Stimulated activated CD4-positive, alpha-beta T cell treated with anti-CD3 and anti-CD28 coated beads, Interleukin-4, amount 100 ng/mL, for 1 hour (primary cell): ENCODE data around the gene PLA2G4E.

ENCODE experiments used
- DNase-seq: peaks from one replicate; pipeline ENCODE4 v3.0.0-alpha.2; 2020

PLA2G4E gene

DNA sequence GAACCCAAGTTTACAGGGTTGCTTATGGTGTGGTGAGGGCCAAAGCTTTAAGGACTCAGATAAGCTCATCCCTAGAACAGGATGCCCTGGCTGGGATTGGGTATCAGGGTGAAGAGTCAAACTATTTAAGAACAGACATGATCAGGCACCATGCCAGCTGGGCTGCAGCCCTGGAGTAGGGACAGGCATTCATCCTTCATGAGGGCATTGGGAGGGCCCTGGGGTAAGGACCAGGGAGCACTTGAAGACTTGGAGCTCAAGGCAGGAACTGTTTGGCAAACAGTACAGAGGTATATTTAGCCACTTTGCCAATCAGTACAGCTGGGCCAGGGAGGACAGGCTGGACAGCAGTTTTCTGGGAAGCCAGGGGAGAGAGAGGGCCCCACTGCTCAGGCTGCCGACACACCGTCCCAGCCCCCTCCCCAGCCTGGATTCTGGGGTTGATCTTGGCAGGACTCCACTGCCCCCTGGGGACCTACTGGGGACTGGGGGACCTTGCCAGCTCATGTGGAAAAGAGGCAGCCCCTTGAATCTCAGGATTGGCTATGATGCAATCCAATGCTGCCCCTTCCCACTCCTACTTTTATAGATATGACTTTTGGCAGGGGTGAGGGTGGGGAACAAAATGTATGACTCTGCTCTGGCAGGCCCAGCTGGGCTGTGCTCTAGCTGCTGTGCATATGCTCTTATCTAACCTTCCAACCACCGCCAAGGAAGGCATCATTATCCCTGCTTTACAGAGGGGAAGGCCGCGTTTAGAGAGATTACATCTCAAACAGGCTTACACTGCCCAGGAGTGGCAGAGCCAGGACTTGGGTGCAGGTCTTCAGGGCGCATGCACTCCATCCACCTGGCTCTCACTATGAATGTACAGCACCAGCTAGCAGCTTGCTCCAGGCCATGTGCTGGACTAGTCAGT lies 2.3 kb downstream of the PLA2G4E start:
- DNase-seq, result no peak

DNA sequence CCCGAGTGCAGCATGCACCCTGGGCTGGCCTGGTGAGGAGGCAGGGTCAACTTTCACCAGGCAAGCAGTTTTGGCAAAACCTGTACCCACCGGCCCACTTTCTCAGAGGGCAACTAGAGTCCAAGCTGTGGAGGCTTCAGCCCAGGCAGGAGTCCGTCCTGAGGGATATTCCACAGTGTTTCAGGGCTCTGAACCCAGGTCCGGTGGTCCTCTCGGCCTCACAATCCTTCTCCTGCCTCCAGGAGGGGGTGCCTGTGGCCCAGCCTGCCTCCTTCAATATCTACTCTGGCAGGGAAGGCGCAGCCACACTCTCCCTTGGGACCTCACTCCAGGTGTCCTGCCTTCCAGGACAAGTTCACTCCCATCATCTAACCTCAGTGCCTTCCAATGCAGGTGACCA lies 3.9 kb downstream of the PLA2G4E start:
- DNase-seq, result no peak

DNA sequence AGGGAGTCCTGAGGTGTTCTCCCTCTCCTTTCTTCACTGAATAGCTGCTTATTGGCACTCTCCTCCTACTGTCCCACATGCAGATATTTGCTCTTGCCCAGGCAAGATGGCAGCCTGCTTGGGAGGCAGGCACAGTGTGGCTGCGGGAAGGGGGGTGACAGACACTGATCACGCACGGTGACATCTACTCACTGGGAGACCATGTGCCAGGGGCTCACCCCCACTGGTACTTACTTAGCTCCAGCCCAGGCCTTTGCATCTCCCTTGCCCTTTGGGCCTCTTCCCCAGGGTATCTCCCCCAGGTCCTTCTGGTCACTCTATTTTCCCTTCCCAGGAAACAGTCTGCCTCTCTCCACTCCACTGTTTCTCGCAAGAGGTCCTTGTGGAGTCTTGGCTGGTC lies 6.4 kb downstream of the PLA2G4E start:
- no peak for DNase-seq

DNA sequence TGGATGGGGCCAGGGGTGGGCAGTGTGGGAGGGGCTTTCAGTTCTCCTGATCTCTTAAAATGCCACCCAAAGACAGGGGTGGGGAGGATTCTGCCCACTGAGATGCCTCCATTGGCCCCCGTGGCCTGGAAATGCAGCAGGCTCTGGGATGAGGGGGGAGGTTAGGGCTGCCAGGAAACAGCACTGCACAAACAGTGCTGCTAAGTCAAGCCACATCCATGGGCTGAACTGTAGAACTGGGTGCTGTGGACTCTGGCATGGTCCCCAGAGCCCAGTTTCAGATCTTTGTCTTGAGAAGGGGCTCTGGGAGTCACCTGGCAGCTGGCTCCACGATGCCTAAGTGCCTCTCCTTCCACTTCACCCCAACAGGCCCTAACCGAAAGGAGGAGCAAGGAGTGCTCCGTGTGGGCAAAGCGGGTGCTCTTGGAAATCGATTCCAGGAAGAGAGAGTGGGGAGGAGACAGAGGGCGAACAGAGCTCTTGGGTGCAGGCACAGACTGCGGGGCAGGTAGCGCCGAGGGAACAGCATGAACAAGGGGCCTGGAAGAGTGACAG lies 7.8 kb downstream of the PLA2G4E start:
- no peak for DNase-seq

DNA sequence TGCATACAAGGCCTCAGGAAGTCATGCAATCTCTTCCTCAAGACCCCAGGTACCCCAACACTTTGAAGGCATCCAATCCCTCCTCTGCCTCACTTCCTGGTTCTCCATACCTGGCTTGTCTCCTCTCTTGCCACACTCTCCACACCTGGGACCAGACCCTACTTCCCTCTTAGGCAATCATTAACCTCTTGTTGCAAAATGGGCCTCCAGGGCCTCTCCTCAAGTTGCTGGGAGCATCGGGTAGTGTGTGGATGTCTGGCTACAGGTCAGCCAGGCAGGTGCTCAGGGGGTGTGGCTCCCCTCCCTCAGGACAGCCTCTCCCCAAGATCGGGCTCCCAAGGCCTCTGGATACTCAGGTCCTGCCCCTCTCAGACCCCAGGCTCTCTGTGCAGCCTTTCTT lies 8.6 kb downstream of the PLA2G4E start:
- no peak for DNase-seq

DNA sequence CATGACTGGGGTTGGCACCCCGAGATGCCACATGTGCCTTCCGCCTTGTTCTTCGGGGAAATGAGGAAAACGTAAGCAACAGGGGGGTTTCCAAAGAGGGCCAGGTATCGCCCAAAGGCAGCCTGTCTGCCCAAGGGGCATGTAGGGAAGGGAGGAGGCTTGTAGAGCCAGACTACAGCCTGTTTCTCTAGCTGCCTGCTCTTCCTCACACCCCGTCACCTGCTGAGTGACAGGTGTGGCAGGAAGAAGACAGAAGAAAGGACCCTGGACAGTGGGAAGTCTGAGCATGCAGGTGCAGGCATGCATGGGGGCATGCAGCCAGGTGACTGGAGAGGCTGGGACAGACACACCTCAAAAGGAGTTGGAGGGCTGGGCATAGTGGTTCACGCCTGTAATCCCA lies 9.8 kb downstream of the PLA2G4E start:
- DNase-seq, result no peak

DNA sequence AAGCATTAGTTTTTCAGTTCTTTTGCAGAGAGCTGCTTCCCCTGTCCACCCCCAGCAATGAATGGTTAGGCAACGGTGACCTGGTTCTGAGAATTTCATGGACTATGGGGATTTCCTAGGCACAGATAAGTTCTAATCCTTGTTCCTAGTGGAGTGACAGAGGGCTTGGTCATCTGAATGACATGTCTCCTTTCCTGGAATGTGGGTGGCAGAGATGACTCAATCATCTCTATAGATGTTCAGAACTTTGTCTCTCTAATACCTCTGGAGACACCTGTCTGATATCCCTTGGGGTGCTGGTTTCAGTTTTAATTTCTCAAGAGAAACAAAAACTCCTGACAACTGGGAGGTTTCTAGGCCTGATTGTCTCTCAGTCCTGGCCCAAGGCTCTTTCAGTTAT lies 10.4 kb downstream of the PLA2G4E start:
- DNase-seq, result no peak

DNA sequence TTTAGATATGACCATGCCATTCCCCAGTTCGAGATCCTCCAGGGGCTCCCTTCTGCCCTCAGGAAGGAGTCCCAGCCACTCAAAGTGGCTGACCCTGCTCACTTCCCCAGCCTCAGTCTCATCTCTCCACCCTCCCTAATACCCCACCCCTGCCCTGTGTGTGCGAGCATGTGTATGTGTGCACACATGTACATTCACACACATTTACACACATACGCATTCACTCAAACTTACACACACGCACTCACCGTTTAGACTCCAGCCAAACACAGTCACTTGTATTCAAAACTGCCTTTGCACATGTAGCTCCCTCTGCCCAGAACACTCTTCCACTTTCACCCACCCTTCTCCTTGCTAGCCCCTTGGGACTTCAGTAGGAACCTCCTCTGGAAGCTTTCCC lies 11.4 kb downstream of the PLA2G4E start:
- no peak for DNase-seq

DNA sequence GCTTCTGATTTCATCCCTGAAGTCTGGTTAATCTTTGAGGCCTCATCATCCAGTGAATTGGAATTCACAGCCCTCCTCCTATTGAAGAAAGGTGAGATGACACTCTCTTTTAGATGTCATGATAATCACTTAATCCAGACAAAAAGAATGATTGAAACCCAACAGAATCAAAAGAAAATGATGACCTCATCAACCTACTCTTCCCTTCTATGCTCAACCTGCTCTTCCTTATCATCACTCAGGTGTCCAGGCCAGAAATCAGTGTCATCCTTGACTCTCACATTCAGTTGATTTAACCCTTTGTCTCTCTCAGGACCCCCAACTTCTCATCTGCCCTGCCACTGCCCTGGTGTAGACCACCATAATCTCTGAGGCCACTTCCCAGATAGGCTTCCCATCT lies 11.8 kb downstream of the PLA2G4E start:
- DNase-seq, result no peak

DNA sequence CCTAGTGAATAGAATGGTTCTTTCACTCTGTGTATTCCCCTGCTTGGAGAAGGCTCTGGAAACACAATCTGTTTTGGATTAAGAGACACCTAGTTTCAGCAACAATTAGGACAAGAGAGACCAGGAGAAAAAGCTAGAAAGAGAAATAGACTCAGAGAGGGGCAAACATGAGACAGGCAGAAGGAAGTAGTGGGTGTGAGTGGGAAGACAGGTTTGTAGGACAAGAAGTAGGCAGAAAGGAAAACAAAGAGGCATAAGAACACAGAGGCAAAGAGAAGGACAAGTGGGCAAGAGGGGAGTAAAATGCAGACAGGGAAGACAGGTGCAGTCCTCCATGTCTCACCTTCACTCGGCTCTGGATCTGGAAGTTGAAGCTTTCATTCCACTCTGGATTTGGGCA lies 13.5 kb downstream of the PLA2G4E start:
- no peak for DNase-seq

DNA sequence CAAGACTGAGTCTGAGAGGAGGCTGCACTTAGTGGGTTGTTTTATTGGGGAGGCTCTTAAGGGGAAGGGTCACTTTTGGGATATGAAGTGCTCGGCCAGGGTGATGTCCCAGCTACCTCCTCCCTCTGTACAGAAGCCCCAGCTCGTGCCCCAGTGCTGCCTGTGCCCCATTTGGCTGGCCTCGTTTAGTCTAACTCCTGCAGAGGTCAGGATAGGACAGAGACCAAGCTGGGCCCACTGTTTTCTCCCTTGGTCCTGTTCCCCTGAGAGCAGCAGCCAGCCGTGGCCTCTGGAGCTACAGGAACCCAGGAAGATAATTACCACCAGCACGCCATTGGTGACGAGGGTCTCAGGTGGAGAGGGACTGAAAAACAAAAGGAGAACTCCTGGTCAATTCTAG lies 18.5 kb downstream of the PLA2G4E start:
- no peak for DNase-seq

DNA sequence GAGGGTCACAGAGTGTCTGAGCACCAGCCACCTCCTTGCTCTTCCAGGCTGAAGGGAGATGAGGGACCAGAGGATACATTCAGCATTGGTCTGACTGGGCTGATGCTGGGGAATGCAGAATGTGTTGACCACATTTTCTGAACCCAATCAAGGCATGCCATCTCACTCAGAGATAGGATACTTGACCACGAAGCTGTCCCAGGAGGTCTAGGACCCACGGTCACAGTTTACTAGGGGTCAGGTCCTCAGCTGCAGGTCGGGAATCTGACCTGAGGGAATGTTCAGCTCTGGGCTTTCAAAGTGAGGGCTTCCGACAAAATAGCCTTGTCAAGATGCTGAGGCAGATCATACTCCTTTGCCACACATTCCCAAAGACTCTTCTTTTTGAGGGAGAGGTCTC lies 19.6 kb downstream of the PLA2G4E start:
- DNase-seq, result no peak

DNA sequence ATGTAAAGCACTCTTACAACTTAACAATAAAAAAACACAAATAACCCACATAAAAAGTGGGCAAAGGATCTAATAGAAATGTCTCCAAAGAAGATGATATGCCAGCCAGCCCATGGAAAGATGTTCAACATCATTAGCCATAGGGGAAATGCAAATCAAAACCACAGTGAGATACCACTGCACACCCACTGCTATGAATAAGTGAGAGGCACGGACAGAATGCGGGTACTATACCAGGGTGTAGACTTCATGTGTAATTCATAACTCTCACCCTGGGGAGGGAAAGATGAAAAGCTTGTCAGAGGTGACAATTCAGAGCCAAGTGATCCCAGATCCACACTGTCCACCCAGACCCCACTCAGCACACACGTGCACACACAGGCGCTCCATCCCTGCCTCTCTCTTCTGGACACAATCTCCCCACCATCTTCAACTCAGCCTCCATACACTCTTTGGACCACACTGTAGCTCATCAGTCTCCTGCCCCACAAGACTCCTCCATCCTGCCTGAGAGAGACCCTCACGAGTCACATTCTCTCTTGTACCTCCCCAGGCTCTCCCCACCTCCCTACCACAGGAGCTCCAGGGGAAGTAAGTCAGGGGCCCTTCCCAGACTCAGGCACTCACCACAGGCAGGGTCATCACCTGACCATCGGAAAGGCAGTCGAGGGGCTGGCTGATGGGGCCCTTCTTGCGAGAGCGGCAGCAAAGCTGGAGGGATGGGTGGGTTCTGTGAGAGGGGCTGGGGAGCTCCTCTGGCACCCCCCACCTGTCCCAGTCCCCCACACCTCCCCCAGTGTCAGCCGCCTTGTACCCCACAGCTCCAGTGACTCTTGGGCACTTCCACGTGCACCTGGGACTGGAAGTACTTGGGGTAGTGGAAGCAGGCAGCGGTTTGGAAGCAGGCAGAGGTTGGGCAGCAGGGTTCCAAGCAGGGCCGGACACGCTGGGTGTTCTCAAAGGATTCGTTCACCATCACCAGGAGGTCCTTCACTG lies 21.3 kb downstream of the PLA2G4E start:
- DNase-seq, result no peak

DNA sequence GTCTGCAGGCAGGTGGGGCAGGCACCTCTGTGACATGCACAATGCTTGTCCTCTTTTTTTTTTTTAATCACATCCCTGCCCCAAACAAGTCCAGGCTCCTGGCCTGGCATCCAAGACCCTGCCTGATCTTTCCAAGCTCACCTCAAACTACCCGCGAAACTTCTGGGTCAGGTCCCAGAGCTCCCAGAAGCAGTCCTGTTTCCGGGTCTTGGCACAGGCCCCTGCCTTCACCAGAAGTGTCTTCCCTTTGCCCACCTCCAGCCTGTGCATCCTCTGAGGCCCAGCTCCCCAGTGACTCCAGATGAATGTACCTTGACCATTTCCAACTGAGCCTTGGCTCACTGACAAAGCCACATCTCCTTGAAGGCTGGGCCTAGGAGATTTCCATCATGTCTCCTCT lies 23.0 kb downstream of the PLA2G4E start:
- DNase-seq, result no peak

DNA sequence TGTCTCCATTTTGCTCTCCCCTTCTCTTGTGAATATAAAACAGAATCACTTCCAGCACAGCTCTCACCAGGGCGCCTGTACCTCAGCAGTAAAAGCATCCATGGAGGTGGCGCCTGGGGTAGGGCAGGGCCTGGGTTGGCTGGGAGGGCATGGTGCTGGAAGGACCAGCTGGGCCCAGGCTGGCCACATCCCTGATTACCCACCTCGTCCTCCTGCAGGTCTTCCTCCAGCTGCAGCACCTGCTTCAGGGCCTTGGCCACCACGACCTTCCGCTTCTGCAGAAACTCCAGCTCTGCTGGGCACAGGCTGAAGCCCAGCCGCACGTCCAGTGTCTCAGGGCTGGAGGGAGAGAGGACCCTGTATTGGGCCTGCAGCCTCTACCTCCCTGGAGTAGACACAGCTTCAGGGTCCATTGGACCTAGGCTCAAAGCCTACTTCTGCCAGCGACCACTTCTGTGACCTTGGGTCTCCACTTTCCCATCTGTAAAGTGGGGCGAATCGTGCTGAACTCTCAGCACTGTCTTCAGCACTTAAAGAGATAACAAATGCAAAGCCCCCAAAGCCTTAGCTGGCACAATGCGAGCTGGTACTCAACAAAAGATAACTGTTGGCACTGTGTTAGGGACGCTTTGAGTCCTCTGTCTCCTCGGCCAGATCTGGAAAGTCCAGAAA lies 23.8 kb downstream of the PLA2G4E start:
- no peak for DNase-seq

DNA sequence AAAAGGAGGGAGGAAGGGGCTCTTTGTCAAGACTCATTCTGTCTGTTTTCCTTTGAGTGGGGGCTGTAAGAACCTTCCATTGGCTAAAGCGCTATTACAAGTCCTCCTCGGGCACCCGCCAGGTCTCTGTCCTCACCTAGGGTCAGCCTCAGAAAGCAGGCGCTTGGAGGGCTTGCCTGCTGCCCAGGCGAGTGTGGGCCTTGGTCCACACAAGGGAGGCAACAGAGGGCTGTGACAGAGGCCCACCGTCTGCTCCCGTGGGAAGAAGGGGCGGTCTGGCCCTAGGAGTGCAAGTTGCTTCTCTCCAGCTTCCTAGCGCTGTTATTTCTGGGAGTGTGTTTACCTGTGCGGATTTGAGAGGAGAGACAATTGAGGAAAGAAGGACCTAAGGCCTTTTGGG lies 24.5 kb downstream of the PLA2G4E start:
- DNase-seq, result no peak

DNA sequence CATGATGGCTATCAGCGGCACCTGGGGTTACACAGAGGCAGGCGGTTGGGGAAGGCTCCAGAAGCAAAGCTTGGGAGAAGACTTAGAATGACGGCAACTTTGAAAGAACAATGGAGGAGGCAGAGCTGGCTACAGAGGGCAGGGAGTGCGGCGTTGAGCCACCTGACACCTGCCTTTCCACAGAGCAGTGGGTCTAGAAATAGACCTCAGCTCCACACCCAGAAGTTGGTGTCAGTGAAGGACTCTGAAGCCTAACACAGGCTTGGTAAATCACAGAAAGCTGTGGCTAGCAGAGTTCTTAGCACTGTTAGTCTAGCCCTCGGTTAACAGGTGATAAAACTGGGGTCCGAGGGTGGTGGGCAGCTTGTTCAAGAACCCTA lies 25.4 kb downstream of the PLA2G4E start:
- DNase-seq, result no peak

DNA sequence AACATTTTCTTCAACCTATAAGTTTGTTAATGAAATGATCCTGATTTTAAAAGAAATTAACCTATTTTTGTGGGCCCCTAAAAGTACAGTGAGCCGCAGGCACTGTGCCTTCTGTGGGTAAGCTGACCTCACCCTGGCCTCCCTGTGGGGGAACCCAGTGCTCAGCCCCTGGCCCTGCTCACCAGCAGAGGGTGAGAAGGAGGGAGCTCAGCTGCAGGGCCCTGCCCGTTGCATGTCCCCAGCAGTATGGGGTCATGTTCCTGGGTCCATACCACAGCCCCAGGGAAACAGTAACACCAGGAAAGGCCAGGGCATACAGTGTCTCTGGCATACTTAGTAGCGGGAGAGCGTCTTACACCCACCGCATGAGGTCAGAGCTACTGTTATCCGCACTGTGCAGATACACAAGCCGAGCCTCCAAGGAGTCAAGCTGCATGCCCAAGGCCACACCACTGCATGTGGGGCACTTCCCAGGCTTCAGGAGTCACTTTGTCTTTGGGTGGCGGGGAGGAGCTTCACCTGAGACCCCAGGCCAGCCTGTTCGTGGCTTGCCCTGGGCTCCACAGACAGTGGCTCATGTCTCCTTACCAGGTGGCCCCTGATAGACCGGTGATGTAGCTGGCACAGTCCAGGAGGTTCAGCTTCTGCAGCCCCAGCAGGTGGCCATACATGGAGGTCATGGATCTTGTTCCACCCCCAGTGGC lies 25.9 kb downstream of the PLA2G4E start:
- DNase-seq, result no peak

DNA sequence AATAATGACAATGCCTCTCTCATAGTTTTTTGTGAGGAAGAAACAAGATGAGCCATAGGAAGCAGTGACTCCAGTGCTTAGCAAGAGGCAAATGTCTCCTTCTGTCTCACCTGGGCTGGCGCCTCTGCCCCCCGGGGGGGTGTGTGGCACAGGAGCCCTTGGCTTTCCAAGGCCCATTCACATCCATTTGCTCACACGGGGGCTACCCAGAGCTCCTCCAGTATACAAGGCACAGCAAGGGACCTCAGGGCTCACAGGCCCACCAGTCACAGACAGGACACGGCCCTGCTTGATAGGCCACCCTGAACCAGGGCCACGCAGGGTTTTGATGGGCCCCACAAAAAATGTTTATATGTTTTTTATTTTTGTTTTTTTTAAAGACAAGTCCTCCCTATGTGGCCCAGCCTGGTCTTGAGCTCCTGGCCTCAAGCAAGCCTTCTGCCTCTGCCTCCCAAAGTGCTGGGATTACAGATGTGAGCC lies 26.6 kb downstream of the PLA2G4E start:
- no peak for DNase-seq

DNA sequence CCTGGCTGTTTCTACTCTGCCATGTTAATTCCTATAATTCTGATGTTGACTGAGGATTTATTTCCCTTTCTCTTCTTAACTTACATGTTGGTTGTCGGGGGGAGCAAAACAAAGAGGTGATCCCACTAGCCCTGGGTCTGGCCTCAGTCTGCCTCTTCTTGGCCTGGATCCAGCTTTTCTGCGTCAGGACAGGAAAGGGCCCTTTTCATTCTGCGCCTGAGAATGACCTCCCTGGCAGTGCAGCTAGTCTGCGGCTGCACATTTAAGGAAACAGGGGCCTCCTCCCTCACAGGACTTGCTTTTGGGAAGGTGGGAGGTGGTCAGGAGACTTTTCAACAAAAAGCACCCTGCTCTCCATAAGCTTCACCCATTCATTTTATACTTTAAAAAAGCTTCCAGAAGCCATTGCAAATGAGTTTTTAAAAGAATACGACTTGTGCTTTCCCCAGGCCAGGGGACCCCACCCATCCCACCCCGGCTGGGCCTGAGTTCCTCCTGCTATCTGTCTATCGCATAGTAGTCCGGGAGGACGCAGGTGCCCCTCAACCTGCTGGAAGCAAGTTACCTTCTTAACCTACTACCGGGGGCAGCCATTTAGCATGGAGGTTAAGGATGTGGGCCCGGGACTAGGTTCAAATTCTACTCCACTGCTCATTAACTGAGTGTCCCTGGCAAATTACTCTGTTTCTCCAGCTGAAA lies 27.2 kb downstream of the PLA2G4E start:
- DNase-seq, result no peak

DNA sequence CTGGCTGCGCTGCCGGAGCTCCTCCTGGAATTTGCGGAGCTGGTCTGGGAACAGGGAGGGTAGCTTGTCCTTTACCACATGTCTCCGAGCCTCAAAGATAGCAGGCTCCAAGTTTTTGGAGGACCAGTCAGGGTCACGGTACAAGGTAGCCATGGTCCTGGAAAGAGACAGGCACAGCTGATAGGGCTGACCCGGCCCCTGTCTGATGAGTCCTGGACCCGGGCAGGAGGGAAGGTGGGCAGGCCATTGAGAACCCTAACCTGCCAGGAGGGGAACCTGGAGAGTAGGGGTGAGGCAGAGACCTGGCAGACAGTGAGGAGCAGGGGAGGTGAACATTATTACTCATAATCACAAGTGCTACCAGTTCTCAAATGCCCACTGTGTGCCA lies 28.0 kb downstream of the PLA2G4E start:
- DNase-seq, result no peak
